ENCODE measurements around the gene PGM5. TPM values are rescaled to one million over a fixed set of nuclear protein-coding genes. Genes with fewer than 3 reads are reported as not detected.

The PGM5 gene
- total and polyA plus RNA-seq, 2 experiments from 2014 or later = not detected

DNA sequence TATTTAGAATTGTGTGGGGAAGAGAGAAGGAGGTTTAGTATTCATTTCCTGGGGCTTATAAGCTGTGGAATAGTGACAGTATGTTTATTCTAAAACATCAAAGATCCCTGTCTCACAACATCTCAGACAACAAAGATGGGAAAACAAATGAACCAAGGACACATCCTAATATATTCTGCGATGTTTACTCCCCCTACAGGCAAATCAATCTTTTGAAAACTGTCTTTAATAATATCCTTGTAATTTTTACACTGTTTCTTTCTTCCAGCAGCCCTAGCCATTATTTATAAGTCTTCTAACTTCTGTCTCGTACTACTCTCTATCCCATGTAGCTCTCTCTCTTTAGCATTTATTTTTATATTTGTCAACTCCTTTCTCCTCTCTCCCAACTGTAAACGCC lies 217.7 kb downstream of the PGM5 start:
- H3K27me3 Mint-ChIP-seq (ENCODE audit: insufficient read depth, low read depth, poor library complexity) = peaks cover 2% of the 10 kb centered on the region
- H3K4me3 Mint-ChIP-seq = no peak overlapping the region
- no peak overlapping the region for H3K27ac ChIP-seq (ENCODE audit: low read depth)
- H3F3A ChIP-seq (replicated peaks; ENCODE audit: low read depth) = no peaks in the 10 kb centered on the region
- no peaks in the 10 kb centered on the region for H3K27me3 ChIP-seq (ENCODE audit: insufficient read depth)
- H3K4me1 ChIP-seq (ENCODE audit: insufficient read depth) = no peaks in the 10 kb centered on the region
- DNase-seq (ENCODE audit: low spot score) (no peak), ATAC-seq (no peak)
- no peaks in the 10 kb centered on the region for H3K36me3 Mint-ChIP-seq (ENCODE audit: low read depth)
- TF ChIP-seq, protein P1, sequence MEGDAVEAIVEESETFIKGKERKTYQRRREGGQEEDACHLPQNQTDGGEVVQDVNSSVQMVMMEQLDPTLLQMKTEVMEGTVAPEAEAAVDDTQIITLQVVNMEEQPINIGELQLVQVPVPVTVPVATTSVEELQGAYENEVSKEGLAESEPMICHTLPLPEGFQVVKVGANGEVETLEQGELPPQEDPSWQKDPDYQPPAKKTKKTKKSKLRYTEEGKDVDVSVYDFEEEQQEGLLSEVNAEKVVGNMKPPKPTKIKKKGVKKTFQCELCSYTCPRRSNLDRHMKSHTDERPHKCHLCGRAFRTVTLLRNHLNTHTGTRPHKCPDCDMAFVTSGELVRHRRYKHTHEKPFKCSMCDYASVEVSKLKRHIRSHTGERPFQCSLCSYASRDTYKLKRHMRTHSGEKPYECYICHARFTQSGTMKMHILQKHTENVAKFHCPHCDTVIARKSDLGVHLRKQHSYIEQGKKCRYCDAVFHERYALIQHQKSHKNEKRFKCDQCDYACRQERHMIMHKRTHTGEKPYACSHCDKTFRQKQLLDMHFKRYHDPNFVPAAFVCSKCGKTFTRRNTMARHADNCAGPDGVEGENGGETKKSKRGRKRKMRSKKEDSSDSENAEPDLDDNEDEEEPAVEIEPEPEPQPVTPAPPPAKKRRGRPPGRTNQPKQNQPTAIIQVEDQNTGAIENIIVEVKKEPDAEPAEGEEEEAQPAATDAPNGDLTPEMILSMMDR (conservative IDR thresholded peaks at IDR 0.05; ENCODE audit: low read depth in 2 of 2) = peak in 1 of 2 experiments; percentile 33; a peak in 3 of 4 replicates
- TF ChIP-seq POLR2AphosphoS5 (IDR thresholded peaks at IDR 0.05; ENCODE audit: low read depth) (no peak), REST (IDR thresholded peaks at IDR 0.05; ENCODE audit: unreplicated experiment) (no peak), CREB1 (CRISPR knock-in tag; IDR thresholded peaks at IDR 0.05; ENCODE audit: low read depth) (no peak), ZNF331 (CRISPR knock-in tag; IDR thresholded peaks at IDR 0.05; ENCODE audit: low read depth) (no peak)
- H2AFZ ChIP-seq = no peak overlapping the region
- H3K79me2 ChIP-seq (replicated peaks; ENCODE audit: insufficient read depth) = no peaks in the 10 kb centered on the region
- no peak overlapping the region for H3K4me2 ChIP-seq
- H3K9me2 ChIP-seq (ENCODE audit: insufficient read depth) = no peaks in the 10 kb centered on the region
- H3K4me1 Mint-ChIP-seq = no peaks in the 10 kb centered on the region
- no peaks in the 10 kb centered on the region for H4K20me1 ChIP-seq (replicated peaks; ENCODE audit: insufficient read depth)
- no peaks in the 10 kb centered on the region for H3K9me3 Mint-ChIP-seq
- H3K4me3 ChIP-seq = no peak overlapping the region
- H3K36me3 ChIP-seq (ENCODE audit: insufficient read depth) = no peaks in the 10 kb centered on the region
- H3K27ac Mint-ChIP-seq = no peak overlapping the region

DNA sequence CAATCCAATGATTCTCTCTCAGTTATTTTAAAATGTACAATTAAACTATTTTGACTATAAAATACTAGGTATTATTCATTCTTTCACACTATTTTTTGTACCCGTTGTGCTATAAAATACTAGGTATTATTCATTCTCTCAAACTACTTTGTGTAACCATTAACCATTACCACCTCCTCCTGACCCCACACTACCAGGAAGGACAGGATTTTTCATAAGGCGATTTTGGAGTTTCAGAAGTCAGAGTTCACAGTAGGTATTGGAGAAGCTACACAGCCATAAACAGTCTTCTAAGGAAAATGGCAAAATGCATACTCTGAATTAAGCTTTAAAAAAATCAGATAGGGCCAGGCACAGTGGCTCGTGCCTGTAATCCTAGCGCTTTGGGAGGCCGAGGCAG lies 219.4 kb downstream of the PGM5 start:
- H3F3A ChIP-seq (replicated peaks; ENCODE audit: low read depth) = no peaks in the 10 kb centered on the region
- no peaks in the 10 kb centered on the region; the same call in 2 of the 3 replicates for H3K9me3 Mint-ChIP-seq
- no peaks in the 10 kb centered on the region for H4K20me1 ChIP-seq (replicated peaks; ENCODE audit: insufficient read depth)
- no peak for TF ChIP-seq NANOG (IDR thresholded peaks at IDR 0.05; ENCODE audit: borderline replicate concordance)
- TF ChIP-seq, protein P2, sequence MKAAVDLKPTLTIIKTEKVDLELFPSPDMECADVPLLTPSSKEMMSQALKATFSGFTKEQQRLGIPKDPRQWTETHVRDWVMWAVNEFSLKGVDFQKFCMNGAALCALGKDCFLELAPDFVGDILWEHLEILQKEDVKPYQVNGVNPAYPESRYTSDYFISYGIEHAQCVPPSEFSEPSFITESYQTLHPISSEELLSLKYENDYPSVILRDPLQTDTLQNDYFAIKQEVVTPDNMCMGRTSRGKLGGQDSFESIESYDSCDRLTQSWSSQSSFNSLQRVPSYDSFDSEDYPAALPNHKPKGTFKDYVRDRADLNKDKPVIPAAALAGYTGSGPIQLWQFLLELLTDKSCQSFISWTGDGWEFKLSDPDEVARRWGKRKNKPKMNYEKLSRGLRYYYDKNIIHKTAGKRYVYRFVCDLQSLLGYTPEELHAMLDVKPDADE (IDR thresholded peaks at IDR 0.05) = no peak
- TF ChIP-seq STAT1 (IDR thresholded peaks at IDR 0.05; ENCODE audit: unreplicated experiment) = no peak
- TF ChIP-seq EZH2 (IDR thresholded peaks at IDR 0.05; ENCODE audit: low read depth, unreplicated experiment) = no peak
- no peak for TF ChIP-seq POLR2AphosphoS5 (IDR thresholded peaks at IDR 0.05; ENCODE audit: low read depth)
- no peak for TF ChIP-seq EZH2phosphoT487 (IDR thresholded peaks at IDR 0.05; ENCODE audit: unreplicated experiment)
- TF ChIP-seq, protein P1 (conservative IDR thresholded peaks at IDR 0.05; ENCODE audit: low read depth in 2 of 2) = no peak
- TF ChIP-seq ZNF114 (CRISPR knock-in tag; IDR thresholded peaks at IDR 0.05) = no peak
- no peak for TF ChIP-seq ZNF331 (CRISPR knock-in tag; IDR thresholded peaks at IDR 0.05; ENCODE audit: low read depth)
- TF ChIP-seq JUNB (IDR thresholded peaks at IDR 0.05; ENCODE audit: unreplicated experiment) = no peak

More for the DNA sequence above, 219.4 kb downstream of the PGM5 start:
- H2AFZ ChIP-seq = no peak overlapping the region
- no peak overlapping the region for H3K4me3 Mint-ChIP-seq
- no peak overlapping the region for H3K27ac Mint-ChIP-seq
- no peaks in the 10 kb centered on the region for H3K4me1 ChIP-seq (ENCODE audit: insufficient read depth)
- peaks cover 2% of the 10 kb centered on the region for H3K27me3 Mint-ChIP-seq (ENCODE audit: insufficient read depth, low read depth, poor library complexity)
- H3K4me1 Mint-ChIP-seq = no peaks in the 10 kb centered on the region
- H3K4me2 ChIP-seq = no peak overlapping the region
- no peak overlapping the region for H3K4me3 ChIP-seq
- no peaks in the 10 kb centered on the region for H3K79me2 ChIP-seq (replicated peaks; ENCODE audit: insufficient read depth)
- DNase-seq (ENCODE audit: low spot score) (no peak), ATAC-seq (no peak)
- H3K36me3 ChIP-seq (ENCODE audit: insufficient read depth) = no peaks in the 10 kb centered on the region
- H3K27ac ChIP-seq (ENCODE audit: low read depth) = no peak overlapping the region
- H3K27me3 ChIP-seq (ENCODE audit: insufficient read depth) = no peaks in the 10 kb centered on the region
- no peaks in the 10 kb centered on the region for H3K36me3 Mint-ChIP-seq (ENCODE audit: low read depth)
- no peaks in the 10 kb centered on the region for H3K9me2 ChIP-seq (ENCODE audit: insufficient read depth)

Data from GM23338 (cell line).